OCI-LY3 (cell line): Measurements from ENCODE around the gene MYO9A.
"Not testable (repeated sequence)": the region's sequence is repeated elsewhere in the genome, so short reads cannot be mapped to it uniquely, and the experiment has no call there.

Experiments used
- H2AFZ ChIP-seq: fragments of 200-600, 300-600 bp; shearing (Covaris generic); 2 replicates; pipeline ENCODE4 v1.6.0; 2014; ENCODE audit warnings: antibody characterized with exemption, low read depth, low read length
- H3K27ac ChIP-seq: fragments of 200-600, 300-600 bp; sonication (generic); 2 replicates; pipeline ENCODE4 v1.5.1; 2014; ENCODE audit warnings: mild to moderate bottlenecking, low read length, moderate library complexity, mixed read lengths
- H3K27me3 ChIP-seq: fragments of 200-600, 300-600 bp; sonication (generic); 2 replicates; pipeline ENCODE4 v1.6.1; 2014; ENCODE audit warnings: low read depth, low read length, mixed read lengths
- H3K36me3 ChIP-seq: fragments of 200-600, 300-600 bp; sonication (generic); replicated peaks from 2 replicates; pipeline ENCODE3; 2014; ENCODE audit warnings: low read depth, low read length, mixed read lengths
- H3K4me1 ChIP-seq: fragments of 300-600, 200-600 bp; sonication (generic); 2 replicates; pipeline ENCODE4 v1.6.1; 2014; ENCODE audit warnings: low read length, mixed read lengths
- H3K4me2 ChIP-seq: fragments of 200-600, 300-600 bp; sonication (generic); 2 replicates; pipeline ENCODE4 v1.6.1; 2014; ENCODE audit warnings: low read length, mixed read lengths
- H3K4me3 ChIP-seq: fragments of 300-600, 200-600 bp; sonication (generic); 2 replicates; pipeline ENCODE4 v1.5.1; 2014; ENCODE audit warnings: antibody characterized with exemption, mild to moderate bottlenecking, low read length, moderate library complexity
- H3K79me2 ChIP-seq: fragments of 300-600, 200-600 bp; shearing (Covaris generic); 2 replicates; pipeline ENCODE4 v1.6.1; 2014; ENCODE audit warnings: mild to moderate bottlenecking, low read length, mixed read lengths
- H3K9ac ChIP-seq: fragments of 300-600, 200-600 bp; shearing (Covaris generic); 2 replicates; pipeline ENCODE4 v1.6.0; 2014; ENCODE audit warnings: mild to moderate bottlenecking, low read length, moderate library complexity
- H3K9me3 ChIP-seq: fragments of 200-600, 300-600 bp; shearing (Covaris generic); 2 replicates; pipeline ENCODE4 v1.6.1; 2014; ENCODE audit warnings: low read length, mixed read lengths; ENCODE audit not compliant: insufficient read depth
- H4K20me1 ChIP-seq: fragments of 200-600, 300-600 bp; sonication (generic); 2 replicates; pipeline ENCODE4 v1.6.1; 2016; ENCODE audit warnings: low read length, mixed read lengths; ENCODE audit not compliant: insufficient read depth
- EZH2phosphoT487 ChIP-seq: fragments of 200-600 bp; shearing (Covaris generic); IDR thresholded peaks from 2 replicates; pipeline ENCODE4 v1.6.1; 2018; ENCODE audit warnings: antibody characterized with exemption, mixed run types, low read depth
- TF ChIP-seq, protein P1 (sequence below): fragments of 200-600, 300-600 bp; sonication (generic); IDR thresholded peaks from 2 replicates; pipeline ENCODE4 v1.5.1; 2014; ENCODE audit warnings: antibody characterized with exemption, low read length, low read depth

Gene MYO9A

DNA sequence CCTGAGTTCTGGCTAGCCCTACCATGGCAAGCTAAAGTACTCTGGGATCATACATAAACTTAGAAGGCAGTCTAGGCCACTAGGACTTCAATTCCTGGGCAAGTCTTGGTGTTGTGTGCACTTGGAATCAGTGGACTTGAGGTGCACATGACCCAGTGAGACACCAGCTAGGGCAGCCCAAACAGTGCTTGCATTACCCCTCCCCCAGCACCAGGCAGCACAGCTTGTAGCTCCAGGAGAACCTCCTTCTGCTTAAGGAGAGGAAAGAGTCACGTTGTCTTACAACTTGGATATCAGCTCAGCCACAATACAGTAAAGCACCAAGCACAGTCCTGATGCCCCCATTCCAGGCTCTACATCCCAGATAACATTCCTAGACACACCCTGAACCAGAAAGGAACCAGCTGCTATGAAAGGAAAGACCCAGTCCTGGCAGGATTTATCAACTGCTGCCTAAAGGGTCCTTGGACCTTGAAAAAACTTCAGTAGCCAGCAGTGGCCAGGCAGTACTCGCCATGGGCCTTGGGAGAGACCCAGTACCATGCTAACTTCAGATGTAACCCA is 57.2 kb downstream of the MYO9A start:
- Histone ChIP-seq H4K20me1 (peaks cover 22% of the 10 kb centered on the region; the same call in 1 of the 2 replicates), H2AFZ (no peak overlapping the region), H3K27ac (no peak overlapping the region), H3K36me3 (peaks cover 16% of the 10 kb centered on the region), H3K9ac (no peak overlapping the region), H3K4me1 (peaks cover 8% of the 10 kb centered on the region), H3K4me3 (no peak overlapping the region), H3K4me2 (no peak overlapping the region), H3K27me3 (no peaks in the 10 kb centered on the region), H3K79me2 (peaks cover 61% of the 10 kb centered on the region), H3K9me3 (0 out of 2 replicates have a peak, but pooled peaks cover 9% of the 10 kb centered on the region)
- TF ChIP-seq EZH2phosphoT487, result no peak
- TF ChIP-seq, protein P1, sequence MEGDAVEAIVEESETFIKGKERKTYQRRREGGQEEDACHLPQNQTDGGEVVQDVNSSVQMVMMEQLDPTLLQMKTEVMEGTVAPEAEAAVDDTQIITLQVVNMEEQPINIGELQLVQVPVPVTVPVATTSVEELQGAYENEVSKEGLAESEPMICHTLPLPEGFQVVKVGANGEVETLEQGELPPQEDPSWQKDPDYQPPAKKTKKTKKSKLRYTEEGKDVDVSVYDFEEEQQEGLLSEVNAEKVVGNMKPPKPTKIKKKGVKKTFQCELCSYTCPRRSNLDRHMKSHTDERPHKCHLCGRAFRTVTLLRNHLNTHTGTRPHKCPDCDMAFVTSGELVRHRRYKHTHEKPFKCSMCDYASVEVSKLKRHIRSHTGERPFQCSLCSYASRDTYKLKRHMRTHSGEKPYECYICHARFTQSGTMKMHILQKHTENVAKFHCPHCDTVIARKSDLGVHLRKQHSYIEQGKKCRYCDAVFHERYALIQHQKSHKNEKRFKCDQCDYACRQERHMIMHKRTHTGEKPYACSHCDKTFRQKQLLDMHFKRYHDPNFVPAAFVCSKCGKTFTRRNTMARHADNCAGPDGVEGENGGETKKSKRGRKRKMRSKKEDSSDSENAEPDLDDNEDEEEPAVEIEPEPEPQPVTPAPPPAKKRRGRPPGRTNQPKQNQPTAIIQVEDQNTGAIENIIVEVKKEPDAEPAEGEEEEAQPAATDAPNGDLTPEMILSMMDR, result no peak

DNA sequence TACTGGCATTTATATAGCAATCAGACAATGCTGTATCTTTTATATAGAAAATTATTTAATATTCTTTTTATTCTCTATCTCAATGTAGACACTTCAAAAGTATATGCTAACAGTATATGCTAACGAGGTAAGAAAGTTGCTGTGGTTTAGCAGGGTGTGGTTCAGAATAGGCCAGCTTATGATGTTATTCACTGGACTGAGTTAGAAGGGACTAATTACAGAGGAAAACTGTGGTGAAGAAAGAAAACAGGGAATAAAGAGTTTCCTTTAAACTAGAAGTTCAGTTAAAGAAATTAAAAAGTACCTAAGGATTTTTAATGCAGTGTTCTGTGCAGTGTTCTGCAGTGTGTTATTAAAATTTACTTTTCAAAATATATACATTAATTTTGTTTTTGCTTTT is 59.4 kb downstream of the MYO9A start:
- H4K20me1 ChIP-seq, result peaks cover 22% of the 10 kb centered on the region; the same call in 1 of the 2 replicates
- no peak overlapping the region for H3K27ac ChIP-seq
- H3K27me3 ChIP-seq, result no peaks in the 10 kb centered on the region
- H3K4me1 ChIP-seq, result peaks cover 5% of the 10 kb centered on the region
- no peak overlapping the region for H2AFZ ChIP-seq
- H3K4me3 ChIP-seq, result no peak overlapping the region
- TF ChIP-seq EZH2phosphoT487, result no peak
- TF ChIP-seq, protein P1, result no peak
- no peak overlapping the region for H3K9ac ChIP-seq
- H3K36me3 ChIP-seq, result peaks cover 16% of the 10 kb centered on the region
- H3K4me2 ChIP-seq, result no peak overlapping the region
- 0 out of 2 replicates have a peak, but pooled peaks cover 9% of the 10 kb centered on the region for H3K9me3 ChIP-seq
- H3K79me2 ChIP-seq, result peaks cover 55% of the 10 kb centered on the region

DNA sequence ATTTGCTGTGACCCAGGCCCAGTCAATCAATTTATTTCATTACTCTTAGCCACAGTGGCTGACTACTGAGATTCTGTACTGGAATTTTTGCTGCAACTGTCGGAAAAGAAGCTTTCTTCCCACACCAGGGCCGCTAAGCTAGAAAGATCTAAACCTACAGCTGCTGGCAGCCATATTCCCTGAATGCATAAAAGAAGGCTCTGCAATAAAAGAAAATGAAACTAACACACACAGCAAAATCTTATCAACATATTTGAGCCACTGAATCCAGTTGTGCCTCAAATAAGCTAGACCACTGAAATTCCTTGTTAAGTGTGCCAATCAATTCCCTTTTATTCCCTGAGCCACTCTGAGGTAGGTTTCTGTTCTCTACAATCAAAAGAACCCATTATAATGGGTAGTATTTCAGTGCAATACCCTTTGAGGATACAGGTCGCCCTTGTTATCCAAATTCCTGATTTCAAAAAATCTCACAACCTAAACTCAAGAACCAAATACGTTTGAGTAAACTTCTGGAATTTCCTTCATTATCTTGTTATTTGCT is 60.3 kb downstream of the MYO9A start:
- Histone ChIP-seq H3K4me2 (no peak overlapping the region), H3K27ac (no peak overlapping the region), H3K4me3 (no peak overlapping the region), H3K79me2 (peaks cover 54% of the 10 kb centered on the region), H3K27me3 (no peaks in the 10 kb centered on the region), H3K4me1 (no peaks in the 10 kb centered on the region), H3K36me3 (peaks cover 12% of the 10 kb centered on the region), H3K9me3 (no peaks in the 10 kb centered on the region), H4K20me1 (peaks cover 20% of the 10 kb centered on the region; the same call in 1 of the 2 replicates), H2AFZ (no peak overlapping the region), H3K9ac (no peak overlapping the region)
- TF ChIP-seq EZH2phosphoT487, result no peak
- TF ChIP-seq, protein P1, result no peak

DNA sequence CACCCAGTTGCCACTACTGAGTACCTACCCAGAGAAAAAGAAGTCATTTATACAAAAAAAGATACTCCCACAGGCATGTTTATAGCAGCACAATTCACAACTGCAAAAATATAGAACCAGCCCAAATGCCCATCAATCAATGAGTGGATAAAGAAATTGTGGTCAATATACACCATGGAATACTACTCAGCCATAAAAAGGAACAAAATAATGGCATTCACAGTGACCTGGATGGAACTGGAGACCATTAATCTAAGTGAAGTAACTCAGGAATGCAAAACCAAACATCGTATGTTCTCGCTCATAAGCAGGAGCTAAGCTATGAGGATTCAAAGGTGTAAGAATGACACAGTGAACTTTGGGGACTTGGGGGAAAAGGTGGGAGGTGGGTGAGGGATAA is 61.7 kb downstream of the MYO9A start:
- not testable (repeated sequence) for H3K9me3 ChIP-seq, H3K9ac ChIP-seq, H3K27ac ChIP-seq, H3K4me2 ChIP-seq, H2AFZ ChIP-seq, H3K27me3 ChIP-seq, H3K36me3 ChIP-seq, H3K4me3 ChIP-seq, H3K4me1 ChIP-seq
- H3K79me2 ChIP-seq, result peaks cover 52% of the 10 kb centered on the region
- peaks cover 25% of the 10 kb centered on the region for H4K20me1 ChIP-seq

DNA sequence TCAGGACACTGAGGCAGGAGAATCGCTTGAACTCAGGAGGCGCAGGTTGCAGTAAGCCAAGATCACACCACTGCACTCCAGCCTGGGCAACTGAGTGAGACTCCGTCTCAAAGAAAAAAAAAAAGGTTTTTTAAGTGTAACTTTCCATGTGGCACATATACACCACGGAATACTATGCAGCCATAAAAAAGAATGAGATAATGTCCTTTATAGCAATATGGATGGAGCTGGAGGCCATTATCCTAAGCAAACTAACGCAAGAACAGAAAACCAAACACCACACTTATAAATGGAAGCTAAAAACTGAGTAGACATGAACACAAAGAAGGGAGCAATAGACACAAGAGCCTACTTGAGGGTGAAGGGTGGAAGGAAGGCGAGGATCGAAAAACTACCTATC is 64.7 kb downstream of the MYO9A start:
- not testable (repeated sequence) for H3K4me1 ChIP-seq, H2AFZ ChIP-seq, H3K4me3 ChIP-seq, H3K9ac ChIP-seq, H3K36me3 ChIP-seq, H3K27ac ChIP-seq, H3K4me2 ChIP-seq, H3K27me3 ChIP-seq, H3K9me3 ChIP-seq
- peaks cover 52% of the 10 kb centered on the region for H3K79me2 ChIP-seq
- H4K20me1 ChIP-seq, result peaks cover 25% of the 10 kb centered on the region
